Glutamatergic neuron (in vitro differentiated cells): ENCODE measurements around the gene OR52K2. TPM values are rescaled to one million over a fixed set of nuclear protein-coding genes. Genes with fewer than 3 reads are reported as not detected.

ENCODE experiments used
- total RNA-seq: library from RNA; stranded (reverse); fragmentation: NEBNext Ultra II Directional; extraction: Animal tissue kit (Norgen Biotek cat#: 25700); gene quantifications from one replicate; pipeline ENCODE4 v1.2.1, GENCODE V29; 2021; ENCODE audit not compliant: unreplicated experiment

OR52K2 gene
- total RNA-seq, 1 donor from 2014 or later: not detected

Other genes starting within 250 kb of the OR52K2 start
- not detected for gene OR52B4, start 80.9 kb upstream of the OR52K2 start, total RNA-seq
- gene TRIM21, start 55.6 kb upstream of the OR52K2 start, total RNA-seq: 8.3 TPM
- not detected for gene OR52K1, start 33.4 kb downstream of the OR52K2 start, total RNA-seq
- not detected for gene OR52M1, start 95.9 kb downstream of the OR52K2 start, total RNA-seq
- gene OR52I2, start 132.4 kb downstream of the OR52K2 start, total RNA-seq: 0.49 TPM
- gene OR52I1, start 144.7 kb downstream of the OR52K2 start, total RNA-seq: 0.27 TPM
- 3.9 TPM for gene TRIM68, start 158.9 kb downstream of the OR52K2 start, total RNA-seq
- gene OR51D1, start 188.2 kb downstream of the OR52K2 start, total RNA-seq: not detected
- not detected for gene OR51E1, start 194.7 kb downstream of the OR52K2 start, total RNA-seq
- gene OR51E2, start 248.6 kb downstream of the OR52K2 start, total RNA-seq: not detected